Stimulated activated naive CD8-positive, alpha-beta T cell treated with anti-CD3 and anti-CD28 coated beads, Interleukin-15, Interleukin-2, amounts not matched to agents 100 ng/mL and 50 ng/mL, for 24 hours (primary cell): ENCODE measurements around the gene MAGEA2.
"Not testable (repeated sequence)": the region's sequence is repeated elsewhere in the genome, so short reads cannot be mapped to it uniquely, and the experiment has no call there.

ENCODE experiments used
- H3K27ac Mint-ChIP-seq: one replicate; pipeline ENCODE4 v1.8.0; 2021; ENCODE audit warnings: mild to moderate bottlenecking, mixed read lengths
- H3K27me3 Mint-ChIP-seq: one replicate; pipeline ENCODE4 v1.8.0; 2021; ENCODE audit warnings: mixed read lengths
- H3K36me3 Mint-ChIP-seq: one replicate; pipeline ENCODE4 v1.8.0; 2021; ENCODE audit warnings: low read depth, mixed read lengths
- H3K4me1 Mint-ChIP-seq: one replicate; pipeline ENCODE4 v1.8.0; 2021; ENCODE audit warnings: low read depth, mixed read lengths
- H3K4me3 Mint-ChIP-seq: one replicate; pipeline ENCODE4 v1.8.0; 2021; ENCODE audit warnings: mild to moderate bottlenecking, mixed read lengths
- H3K9me3 Mint-ChIP-seq: one replicate; pipeline ENCODE4 v1.8.0; 2021; ENCODE audit warnings: mixed read lengths

MAGEA2 gene

GRCh38 chrX:152733261-152733975, 20.2 kb downstream of the MAGEA2 start, which contains the start of the genes CSAG1 and MAGEA12:
Gene CSAG1, minus strand, starts transcription at chrX:152733721. Its CDS starts 1,261 bp downstream, at chrX:152732460.
Gene MAGEA12, plus strand, starts transcription at chrX:152733757. Its CDS starts 2,405 bp downstream, at chrX:152736162.
- H3K27ac Mint-ChIP-seq: no peak within 1 kb of the TSS
- H3K9me3 Mint-ChIP-seq: no peaks in the 10 kb centered on the region
- no peaks in the 10 kb centered on the region for H3K36me3 Mint-ChIP-seq
- H3K27me3 Mint-ChIP-seq: peaks cover 3% of the 10 kb centered on the region
- H3K4me1 Mint-ChIP-seq: no peaks in the 10 kb centered on the region
- no peak within 1 kb of the TSS for H3K4me3 Mint-ChIP-seq

GRCh38 chrX:152725409-152725808, 28.2 kb downstream of the MAGEA2 start:
- Mint-ChIP-seq H3K36me3 (no peaks in the 10 kb centered on the region), H3K4me1 (no peaks in the 10 kb centered on the region), H3K27ac (no peak overlapping the region), H3K9me3 (no peaks in the 10 kb centered on the region), H3K27me3 (peaks cover 3% of the 10 kb centered on the region), H3K4me3 (no peak overlapping the region)

- not testable (repeated sequence) for H3K27me3 Mint-ChIP-seq, H3K9me3 Mint-ChIP-seq, H3K36me3 Mint-ChIP-seq, H3K4me3 Mint-ChIP-seq, H3K4me1 Mint-ChIP-seq, H3K27ac Mint-ChIP-seq
These were observed 39.5 kb downstream of the MAGEA2 start, which contains the start of gene MAGEA2B for GRCh38 chrX:152713815-152714787. Gene MAGEA2B, plus strand, starts transcription at chrX:152714628. Its CDS starts 2,479 bp downstream, at chrX:152717107.

GRCh38 chrX:152713195-152713594, 40.4 kb downstream of the MAGEA2 start:
- H3K4me1 Mint-ChIP-seq, H3K36me3 Mint-ChIP-seq, H3K4me3 Mint-ChIP-seq, H3K27me3 Mint-ChIP-seq, H3K9me3 Mint-ChIP-seq, H3K27ac Mint-ChIP-seq: not testable (repeated sequence)

- not testable (repeated sequence) for H3K9me3 Mint-ChIP-seq, H3K4me3 Mint-ChIP-seq, H3K27ac Mint-ChIP-seq, H3K4me1 Mint-ChIP-seq, H3K36me3 Mint-ChIP-seq, H3K27me3 Mint-ChIP-seq
These were observed 44.5 kb downstream of the MAGEA2 start, which contains the start of gene CSAG2 for GRCh38 chrX:152709173-152709572. Gene CSAG2, minus strand, starts transcription at chrX:152709273. Its CDS starts 161 bp downstream, at chrX:152709112.

GRCh38 chrX:152706500-152706899, 47.1 kb downstream of the MAGEA2 start:
- not testable (repeated sequence) for H3K4me1 Mint-ChIP-seq, H3K36me3 Mint-ChIP-seq, H3K27me3 Mint-ChIP-seq, H3K27ac Mint-ChIP-seq, H3K9me3 Mint-ChIP-seq, H3K4me3 Mint-ChIP-seq

GRCh38 chrX:152700390-152700789, 53.3 kb downstream of the MAGEA2 start:
- H3K36me3 Mint-ChIP-seq, H3K4me3 Mint-ChIP-seq, H3K27ac Mint-ChIP-seq, H3K9me3 Mint-ChIP-seq, H3K4me1 Mint-ChIP-seq, H3K27me3 Mint-ChIP-seq: not testable (repeated sequence)
